Kidney (tissue), 14 donors: Measurements from ENCODE around the gene LRRN2. TPM values are rescaled to one million over a fixed set of nuclear protein-coding genes. Genes with fewer than 3 reads are reported as not detected.

Experiments
- DNase-seq, 5 donors: peaks; one replicate each; pipeline ENCODE4 v3.0.0-alpha.2; 2013 to 2020
- FAIRE-seq: peaks from 2 replicates; lab custom pipeline; 2012; peaks lifted over from hg19 to GRCh38; lab: Jason Lieb, UNC
- H3K27ac ChIP-seq, 2 donors: one replicate each; pipeline ENCODE4 v1.7.0; 2013; ENCODE audit warnings: low read depth in 2 of 2, low read length in 2 of 2, inconsistent platforms in 1 of 2
- H3K27me3 ChIP-seq: one replicate; pipeline ENCODE4 v1.7.1; 2013; ENCODE audit warnings: low read length, inconsistent platforms; ENCODE audit not compliant: control insufficient read depth, insufficient read depth
- H3K36me3 ChIP-seq, 3 donors: one replicate each; pipeline versions ENCODE4 v1.7.0 to v1.7.1; 2013; ENCODE audit warnings: low read length in 3 of 3, control low read depth in 1 of 3, inconsistent platforms in 1 of 3; ENCODE audit not compliant: insufficient read depth in 3 of 3, control insufficient read depth in 2 of 3
- H3K4me1 ChIP-seq, 3 donors: one replicate each; pipeline versions ENCODE4 v1.7.0 to v1.7.1; 2013; ENCODE audit warnings: low read length in 3 of 3, inconsistent platforms in 1 of 3, low read depth in 1 of 3; ENCODE audit not compliant: control insufficient read depth in 2 of 3, insufficient read depth in 2 of 3
- H3K4me3 ChIP-seq, 3 donors: one replicate each; pipeline versions ENCODE4 v1.7.0 to v1.8.1; 2013; ENCODE audit warnings: low read length in 3 of 3, control low read depth in 1 of 3, inconsistent platforms in 1 of 3
- H3K9ac ChIP-seq, 3 donors: one replicate each; pipeline versions ENCODE4 v1.7.0 to v1.7.1; 2013; ENCODE audit warnings: low read length in 3 of 3, control low read depth in 1 of 3, inconsistent platforms in 1 of 3
- H3K9me3 ChIP-seq, 3 donors: one replicate each; pipeline versions ENCODE4 v1.7.0 to v1.7.1; 2013; ENCODE audit warnings: low read length in 3 of 3, control low read depth in 1 of 3, inconsistent platforms in 1 of 3; ENCODE audit not compliant: control insufficient read depth in 2 of 3, insufficient read depth in 1 of 3
- CTCF ChIP-seq: IDR thresholded peaks from 3 replicates; pipeline ENCODE4 v1.5.1; 2012; ENCODE audit warnings: mild to moderate bottlenecking, moderate library complexity, borderline replicate concordance; ENCODE audit not compliant: insufficient read depth; ENCODE audit errors: extremely low read depth
- intact Hi-C: fragments of 100-400 bp; cut with DNase I; formaldehyde crosslinking; loops from one replicate; pipeline ENCODE4 v1.11.1; 2022
- polyA plus RNA-seq: library from polyadenylated mRNA; stranded (reverse); fragments of 350-450 nt; fragmentation: Illumina TruSeq; extraction: RNeasy Lipid Tissue Mini Kit (QIAGEN cat#74804); gene quantifications from one replicate; pipeline ENCODE4 v1.2.3, GENCODE V29; 2014; ENCODE audit warnings: low read depth, low replicate concordance; ENCODE audit not compliant: insufficient read depth
- total RNA-seq: library from RNA; stranded (reverse); fragmentation: NEBNext Ultra II Directional; extraction: Animal tissue kit (Norgen Biotek cat#: 25700); gene quantifications from one replicate; pipeline ENCODE4 v1.2.1, GENCODE V29; 2021
- donor health status: control.
- donor health status: control.
- donor health status: control.
- donor health status: control.
- donor health status: control.
- donor health status: DM: yes; HTN: yes; CAD: no.
- donor health status: Normal renal cell carcinoma (clear cell type).

Gene LRRN2
- total and polyA plus RNA-seq, 2 donors from 2014 or later, result 14.4 to 16.0 TPM

GRCh38 chr1:204591473-204592090 lies 94.0 kb downstream of the LRRN2 start:
- no peaks in the 10 kb centered on the region for H3K36me3 ChIP-seq
- no peaks in the 10 kb centered on the region for H3K9me3 ChIP-seq
- no peaks in the 10 kb centered on the region for H3K27me3 ChIP-seq
- no peak overlapping the region for H3K4me3 ChIP-seq
- intact Hi-C loops, result no loop called here
- H3K4me1 ChIP-seq, result no peaks in the 10 kb centered on the region
- no peak overlapping the region for H3K9ac ChIP-seq
- FAIRE-seq, result no peak
- H3K27ac ChIP-seq, result no peak overlapping the region
- no peak for TF ChIP-seq CTCF
- DNase-seq, result no peak

- Histone ChIP-seq H3K4me3 (no peak overlapping the region), H3K36me3 (no peaks in the 10 kb centered on the region), H3K9ac (no peak overlapping the region), H3K9me3 (no peaks in the 10 kb centered on the region), H3K4me1 (no peaks in the 10 kb centered on the region), H3K27me3 (no peaks in the 10 kb centered on the region), H3K27ac (no peak overlapping the region)
- FAIRE-seq, result no peak
- no peak for TF ChIP-seq CTCF
- intact Hi-C loops, result no loop called here
- DNase-seq, result no peak
Observed at GRCh38 chr1:204589409-204590038, 96.0 kb downstream of the LRRN2 start.

GRCh38 chr1:204588826-204589225 lies 96.7 kb downstream of the LRRN2 start:
- H3K27me3 ChIP-seq, result no peaks in the 10 kb centered on the region
- no peaks in the 10 kb centered on the region for H3K4me1 ChIP-seq
- no peak overlapping the region for H3K4me3 ChIP-seq
- H3K27ac ChIP-seq, result no peak overlapping the region
- no peak for TF ChIP-seq CTCF
- no peaks in the 10 kb centered on the region for H3K9me3 ChIP-seq
- intact Hi-C loops, result no loop called here
- no peaks in the 10 kb centered on the region for H3K36me3 ChIP-seq
- DNase-seq (no peak), FAIRE-seq (no peak)
- no peak overlapping the region for H3K9ac ChIP-seq
